PC-9 (cell line): ENCODE results near the gene BORCS5. TPM values are rescaled to one million over a fixed set of nuclear protein-coding genes. Genes with fewer than 3 reads are reported as not detected.

Experiments
- BruUV-seq: library from RNA; stranded (reverse); fragments of 400-500 nt; replicated peaks from 2 replicates; lab custom pipeline; 2021; lab: Mats Ljungman, UMichigan
- CTCF ChIA-PET: fragments of 300-600 bp; sonication (Branson Sonifier 250); formaldehyde crosslinking; loops from one replicate; lab custom pipeline; 2022; ENCODE audit warnings: antibody characterized with exemption; lab: Charles Lee
- POLR2A ChIA-PET: fragments of 300-600 bp; sonication (Branson Sonifier 250); formaldehyde crosslinking; loops from one replicate; lab custom pipeline; 2022; ENCODE audit warnings: antibody characterized with exemption; ENCODE audit not compliant: unreplicated experiment; lab: Charles Lee
- DNase-seq, 2 experiments: peaks; one replicate each; pipeline versions ENCODE4 v3.0.0 to v3.0.0-alpha.2; 2015 to 2022; ENCODE audit warnings: mixed read lengths in 1 of 2
- H2AFZ ChIP-seq: fragments of 200-600 bp; sonication (generic); 2 replicates; pipeline ENCODE4 v1.8.1; 2017; ENCODE audit warnings: antibody characterized with exemption
- H3F3A ChIP-seq: fragments of 200-600 bp; sonication (generic); 2 replicates; pipeline ENCODE4 v1.8.1; 2017; ENCODE audit warnings: antibody characterized with exemption, mild to moderate bottlenecking, low read depth; ENCODE audit not compliant: insufficient read depth
- H3K27ac ChIP-seq: fragments of 200-600 bp; sonication (generic); 2 replicates; pipeline ENCODE4 v1.6.1; 2016; ENCODE audit warnings: mixed run types
- H3K27me3 ChIP-seq: fragments of 200-600 bp; sonication (generic); 2 replicates; pipeline ENCODE4 v1.6.1; 2016; ENCODE audit warnings: low read depth, mixed run types; ENCODE audit not compliant: insufficient read depth
- H3K36me3 ChIP-seq: fragments of 200-600 bp; sonication (generic); 2 replicates; pipeline ENCODE4 v1.6.1; 2016; ENCODE audit warnings: low read depth, mixed run types
- H3K4me1 ChIP-seq: fragments of 200-600 bp; sonication (generic); replicated peaks from 2 replicates; pipeline ENCODE4 v1.6.1; 2016; ENCODE audit warnings: mixed run types; ENCODE audit not compliant: insufficient read depth
- H3K4me2 ChIP-seq: fragments of 200-600 bp; sonication (generic); 2 replicates; pipeline ENCODE4 v1.6.1; 2017; ENCODE audit warnings: mixed run types
- H3K4me3 ChIP-seq: fragments of 200-600 bp; sonication (generic); 2 replicates; pipeline ENCODE4 v1.6.1; 2016; ENCODE audit warnings: mixed run types
- H3K79me2 ChIP-seq: fragments of 200-600 bp; sonication (generic); 2 replicates; pipeline ENCODE4 v1.6.1; 2017; ENCODE audit warnings: low read depth, mixed run types
- H3K9me2 ChIP-seq: fragments of 200-600 bp; sonication (generic); 2 replicates; pipeline ENCODE4 v1.8.1; 2017; ENCODE audit warnings: mild to moderate bottlenecking; ENCODE audit not compliant: insufficient read depth
- H3K9me3 ChIP-seq: fragments of 200-600 bp; sonication (generic); 2 replicates; pipeline ENCODE4 v1.8.1; 2016; ENCODE audit warnings: low read depth; ENCODE audit not compliant: insufficient read depth
- H4K20me1 ChIP-seq: fragments of 200-600 bp; sonication (generic); 2 replicates; pipeline ENCODE4 v1.8.1; 2017; ENCODE audit not compliant: insufficient read depth
- EZH2 ChIP-seq: fragments of 200-600 bp; sonication (generic); IDR thresholded peaks from 2 replicates; pipeline ENCODE4 v1.8.0; 2017; ENCODE audit warnings: antibody characterized with exemption, low read depth
- intact Hi-C: fragments of 100-400 bp; cut with micrococcal nuclease; formaldehyde crosslinking; loops from one replicate; pipeline ENCODE4 v1.10.0; 2022; ENCODE audit not compliant: unreplicated experiment
- total RNA-seq: library from RNA; stranded (reverse); gene quantifications from 2 replicates; pipeline ENCODE4 v1.2.3, GENCODE V29; 2021
- TF ChIP-seq, protein P1 (sequence below): fragments of 200-600 bp; sonication (generic); conservative IDR thresholded peaks from 2 replicates; pipeline ENCODE4 v1.6.1; 2017; ENCODE audit warnings: mixed run types, antibody characterized with exemption, mild to moderate bottlenecking, moderate library complexity

BORCS5 gene
- total RNA-seq, 1 experiment from 2014 or later = 19.7 TPM

DNA sequence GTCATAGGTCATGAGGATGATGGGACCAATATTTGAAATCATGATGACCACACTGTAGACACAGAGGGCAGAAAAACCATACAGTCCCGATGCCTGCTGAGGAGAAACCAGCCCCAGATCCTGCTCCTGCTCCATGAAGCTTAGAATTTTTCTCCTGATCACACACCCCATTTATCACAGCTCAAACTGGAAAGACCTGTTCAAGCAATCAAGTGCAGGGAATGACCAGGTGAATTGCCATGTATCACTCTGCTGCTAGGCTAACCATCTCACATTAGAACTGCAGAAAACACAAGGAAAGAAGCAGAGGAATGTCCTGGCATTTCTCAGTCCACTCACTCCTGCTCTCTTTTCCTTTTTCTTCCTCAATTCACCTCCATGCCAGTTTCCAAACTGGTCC lies 25.0 kb upstream of the BORCS5 start:
- Histone ChIP-seq H3K27me3 (no peaks in the 10 kb centered on the region), H3K36me3 (0 out of 2 replicates have a peak, but pooled peaks cover 6% of the 10 kb centered on the region), H3K4me2 (peak overlapping the region; percentile 72), H3K4me1 (peaks cover 23% of the 10 kb centered on the region), H3K9me2 (no peaks in the 10 kb centered on the region), H3K27ac (peak overlapping the region; percentile 64), H3K9me3 (no peaks in the 10 kb centered on the region), H3K79me2 (peaks cover 5% of the 10 kb centered on the region; the same call in 1 of the 2 replicates), H4K20me1 (no peaks in the 10 kb centered on the region), H3F3A (peaks cover 17% of the 10 kb centered on the region; the same call in 1 of the 2 replicates), H3K4me3 (no peak overlapping the region), H2AFZ (no peak overlapping the region)
- ChIA-PET CTCF (interaction anchor here (0.6 kb wide), 2 partner anchors 65 to 549 kb away, joined by 4 to 11 read pairs; partner anchors contain the start of gene LRP6), POLR2A (interaction anchor here (0.6 to 0.7 kb wide), 3 partner anchors 19 to 138 kb away, joined by 3 to 8 read pairs (median 5); no protein-coding TSS in a partner anchor)
- DNase-seq = peak; percentile 52 to 85
- intact Hi-C loops = loop anchor here (2.0 to 10.0 kb wide), 10 partner anchors 17 to 827 kb away; partner anchors contain the start of genes BORCS5 and LRP6
- no peak for TF ChIP-seq EZH2
- TF ChIP-seq, protein P1, sequence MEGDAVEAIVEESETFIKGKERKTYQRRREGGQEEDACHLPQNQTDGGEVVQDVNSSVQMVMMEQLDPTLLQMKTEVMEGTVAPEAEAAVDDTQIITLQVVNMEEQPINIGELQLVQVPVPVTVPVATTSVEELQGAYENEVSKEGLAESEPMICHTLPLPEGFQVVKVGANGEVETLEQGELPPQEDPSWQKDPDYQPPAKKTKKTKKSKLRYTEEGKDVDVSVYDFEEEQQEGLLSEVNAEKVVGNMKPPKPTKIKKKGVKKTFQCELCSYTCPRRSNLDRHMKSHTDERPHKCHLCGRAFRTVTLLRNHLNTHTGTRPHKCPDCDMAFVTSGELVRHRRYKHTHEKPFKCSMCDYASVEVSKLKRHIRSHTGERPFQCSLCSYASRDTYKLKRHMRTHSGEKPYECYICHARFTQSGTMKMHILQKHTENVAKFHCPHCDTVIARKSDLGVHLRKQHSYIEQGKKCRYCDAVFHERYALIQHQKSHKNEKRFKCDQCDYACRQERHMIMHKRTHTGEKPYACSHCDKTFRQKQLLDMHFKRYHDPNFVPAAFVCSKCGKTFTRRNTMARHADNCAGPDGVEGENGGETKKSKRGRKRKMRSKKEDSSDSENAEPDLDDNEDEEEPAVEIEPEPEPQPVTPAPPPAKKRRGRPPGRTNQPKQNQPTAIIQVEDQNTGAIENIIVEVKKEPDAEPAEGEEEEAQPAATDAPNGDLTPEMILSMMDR = no peak
- BruUV-seq = no TSS peak

DNA sequence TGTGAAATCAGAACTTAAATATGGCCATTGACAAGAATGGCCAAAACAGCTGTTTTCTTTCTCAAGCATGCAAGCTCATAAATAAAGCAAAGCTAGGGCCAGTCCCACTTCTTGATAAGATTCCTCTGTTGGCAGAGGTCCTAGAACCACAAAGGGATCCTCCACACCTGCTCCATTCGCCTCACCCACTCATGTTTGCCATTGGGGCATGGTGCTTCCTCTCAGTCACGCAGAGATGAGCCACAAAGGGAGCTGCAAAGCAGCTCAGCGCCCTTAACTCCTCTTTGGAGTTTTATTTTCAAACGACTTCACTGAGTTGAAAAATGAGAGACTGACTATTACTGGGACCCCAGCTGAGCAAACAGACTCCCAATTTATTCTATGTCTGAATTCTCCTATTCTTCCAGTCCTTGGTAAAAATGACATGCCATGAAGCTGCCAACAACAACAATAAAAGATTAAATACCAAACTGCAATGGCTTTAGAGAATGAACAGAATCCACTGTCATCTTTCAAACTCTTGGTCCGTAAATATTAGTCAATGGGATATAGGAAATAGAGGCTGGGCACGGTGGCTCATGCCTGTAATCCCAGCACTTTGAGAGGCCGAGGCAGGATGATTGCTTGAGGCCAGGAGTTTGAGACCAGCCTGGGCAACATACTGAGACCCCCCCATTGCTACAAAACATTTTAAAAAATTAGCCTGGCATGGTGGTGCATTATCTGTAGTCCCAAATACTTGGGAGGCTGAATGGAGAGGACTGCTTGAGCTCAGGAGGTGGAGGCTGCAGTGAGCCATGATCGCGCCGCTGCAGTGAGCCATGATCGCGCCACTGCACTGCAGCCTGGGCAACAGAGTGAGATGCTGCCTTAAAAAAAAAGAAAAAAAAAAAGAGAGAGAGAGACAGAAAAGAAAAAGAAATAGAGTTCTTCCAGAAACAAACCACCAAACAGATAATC lies 23.2 kb upstream of the BORCS5 start:
- TF ChIP-seq EZH2 = no peak
- TF ChIP-seq, protein P1 = no peak
- no TSS peak for BruUV-seq
- H2AFZ ChIP-seq = no peak overlapping the region
- H4K20me1 ChIP-seq = no peaks in the 10 kb centered on the region
- peaks cover 38% of the 10 kb centered on the region for H3K4me1 ChIP-seq
- intact Hi-C loops = loop anchor here (1.0 to 10.0 kb wide), 13 partner anchors 15 to 829 kb away; partner anchors contain the start of genes BORCS5 and LRP6
- H3K27me3 ChIP-seq = no peaks in the 10 kb centered on the region
- ChIA-PET CTCF (interaction anchor here (0.5 to 1.7 kb wide), 8 partner anchors 11 to 364 kb away, joined by 3 to 4 read pairs (median 4); partner anchors contain the start of gene BORCS5), POLR2A (interaction anchor here (0.5 to 0.6 kb wide), 3 partner anchors 63 to 444 kb away, joined by 3 to 14 read pairs (median 6); no protein-coding TSS in a partner anchor)
- H3K4me2 ChIP-seq = no peak overlapping the region
- peak; percentile 39 to 63 for DNase-seq
- no peaks in the 10 kb centered on the region for H3K9me2 ChIP-seq
- peaks cover 5% of the 10 kb centered on the region; the same call in 1 of the 2 replicates for H3K79me2 ChIP-seq
- peaks cover 30% of the 10 kb centered on the region for H3F3A ChIP-seq
- H3K36me3 ChIP-seq = 0 out of 2 replicates have a peak, but pooled peaks cover 6% of the 10 kb centered on the region
- H3K9me3 ChIP-seq = no peaks in the 10 kb centered on the region
- H3K4me3 ChIP-seq = no peak overlapping the region
- H3K27ac ChIP-seq = no peak overlapping the region
